Measurements from ENCODE around the gene SLC38A1.

Gene SLC38A1

GRCh38 chr12:46240436-46240835 lies 28.4 kb downstream of the SLC38A1 start:
- TF ChIP-seq CTCF (conservative IDR thresholded peaks at IDR 0.05) = no peak
- no peak overlapping the region for H3K27ac ChIP-seq

GRCh38 chr12:46238821-46239220 lies 30.0 kb downstream of the SLC38A1 start:
- no peak overlapping the region for H3K27ac ChIP-seq
- no peak for TF ChIP-seq CTCF (conservative IDR thresholded peaks at IDR 0.05)

- no peak for TF ChIP-seq CTCF (conservative IDR thresholded peaks at IDR 0.05)
- H3K27ac ChIP-seq = no peak overlapping the region
Measured at GRCh38 chr12:46237371-46238045, 31.3 kb downstream of the SLC38A1 start.

GRCh38 chr12:46234000-46234399 lies 34.8 kb downstream of the SLC38A1 start:
- no peak for TF ChIP-seq CTCF (conservative IDR thresholded peaks at IDR 0.05)
- peak overlapping the region; percentile 35 for H3K27ac ChIP-seq

GRCh38 chr12:46233423-46233822 lies 35.4 kb downstream of the SLC38A1 start:
- peak overlapping the region; percentile 35 for H3K27ac ChIP-seq
- no peak for TF ChIP-seq CTCF (conservative IDR thresholded peaks at IDR 0.05)

- no peak for TF ChIP-seq CTCF (conservative IDR thresholded peaks at IDR 0.05)
- no peak overlapping the region for H3K27ac ChIP-seq
Measured at GRCh38 chr12:46230983-46231382, 37.9 kb downstream of the SLC38A1 start.

- H3K27ac ChIP-seq = no peak overlapping the region
- no peak for TF ChIP-seq CTCF (conservative IDR thresholded peaks at IDR 0.05)
Measured at GRCh38 chr12:46230306-46230705, 38.5 kb downstream of the SLC38A1 start.
